Right atrium auricular region (tissue), 2 donors: ENCODE measurements around the gene NUSAP1. TPM values are rescaled to one million over a fixed set of nuclear protein-coding genes. Genes with fewer than 3 reads are reported as not detected.

Experiments
- DNase-seq: peaks from one replicate; pipeline ENCODE4 v3.0.0-alpha.2; 2019; ENCODE audit warnings: low spot score
- H3K27ac ChIP-seq, 2 donors: fragments of 200-600 bp; sonication (generic); 1 replicate in 1 of 2; 2 replicates in 1 of 2; pipeline ENCODE4 v1.5.1; 2016 to 2019
- H3K27me3 ChIP-seq, 2 donors: fragments of 200-600 bp; sonication (generic); one replicate each; pipeline versions ENCODE4 v1.5.1 to v1.6.0; 2017 to 2019
- H3K36me3 ChIP-seq: fragments of 200-600 bp; sonication (generic); one replicate; pipeline ENCODE4 v1.5.1; 2016
- H3K4me1 ChIP-seq, 2 donors: fragments of 200-600 bp; sonication (generic); one replicate each; pipeline versions ENCODE4 v1.5.1 to v1.6.0; 2017 to 2019
- H3K4me3 ChIP-seq, 2 donors: fragments of 200-600 bp; sonication (generic); 1 replicate in 1 of 2; 2 replicates in 1 of 2; pipeline ENCODE4 v1.5.1; 2017 to 2019; ENCODE audit warnings: mild to moderate bottlenecking in 1 of 2, moderate library complexity in 1 of 2
- H3K9me3 ChIP-seq, 2 donors: fragments of 200-600 bp; sonication (generic); one replicate each; pipeline ENCODE4 v1.5.1; 2019
- CTCF ChIP-seq, 2 donors: fragments of 200-600 bp; sonication (generic); IDR thresholded peaks; one replicate each; pipeline ENCODE4 v1.5.1; 2019; ENCODE audit warnings: antibody characterized with exemption in 2 of 2
- total RNA-seq, 2 donors: library from RNA; depleted of rRNA; stranded (reverse); fragments of >200 nt; gene quantifications; one replicate each; pipeline ENCODE4 v1.1.0, GENCODE V29; 2016

Gene NUSAP1
- total RNA-seq, 2 donors from 2014 or later, result 0.94 to 3.1 TPM

GRCh38 chr15:41331281-41331680 is 1.4 kb upstream of the NUSAP1 start:
- DNase-seq, result no peak
- Histone ChIP-seq H3K4me3 (no peak overlapping the region), H3K9me3 (no peaks in the 10 kb centered on the region), H3K4me1 (peaks cover 0 to 16% of the 10 kb centered on the region in 2 donors), H3K36me3 (no peaks in the 10 kb centered on the region), H3K27me3 (no peaks in the 10 kb centered on the region), H3K27ac (no peak overlapping the region)
- no peak for TF ChIP-seq CTCF (IDR thresholded peaks at IDR 0.05)

DNA sequence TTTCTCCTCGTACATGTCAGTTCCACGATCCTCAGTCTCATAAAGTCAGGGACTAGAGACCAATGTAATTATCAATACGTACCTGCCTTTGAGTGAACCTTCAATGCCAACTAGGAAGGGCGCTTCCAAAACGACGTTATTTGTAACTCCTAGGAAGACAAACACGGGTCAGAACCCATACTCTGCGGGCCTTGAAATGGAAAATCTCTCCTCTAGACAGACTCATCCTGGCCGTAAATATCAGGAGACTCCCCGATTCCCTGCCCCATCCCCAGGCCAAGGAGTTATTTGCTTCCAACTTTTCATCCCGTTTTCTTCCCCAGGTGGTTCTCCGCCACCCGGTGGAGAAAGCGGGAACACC is 868 bp upstream of the NUSAP1 start:
- peak in 1 of 2 donors; percentile 66 for TF ChIP-seq CTCF (IDR thresholded peaks at IDR 0.05)
- Histone ChIP-seq H3K4me3 (peak overlapping the region; percentile 71 to 94), H3K36me3 (no peaks in the 10 kb centered on the region), H3K9me3 (no peaks in the 10 kb centered on the region), H3K4me1 (peaks cover 0 to 16% of the 10 kb centered on the region in 2 donors), H3K27me3 (no peaks in the 10 kb centered on the region), H3K27ac (peak overlapping the region; percentile 51 to 72)
- no peak for DNase-seq

DNA sequence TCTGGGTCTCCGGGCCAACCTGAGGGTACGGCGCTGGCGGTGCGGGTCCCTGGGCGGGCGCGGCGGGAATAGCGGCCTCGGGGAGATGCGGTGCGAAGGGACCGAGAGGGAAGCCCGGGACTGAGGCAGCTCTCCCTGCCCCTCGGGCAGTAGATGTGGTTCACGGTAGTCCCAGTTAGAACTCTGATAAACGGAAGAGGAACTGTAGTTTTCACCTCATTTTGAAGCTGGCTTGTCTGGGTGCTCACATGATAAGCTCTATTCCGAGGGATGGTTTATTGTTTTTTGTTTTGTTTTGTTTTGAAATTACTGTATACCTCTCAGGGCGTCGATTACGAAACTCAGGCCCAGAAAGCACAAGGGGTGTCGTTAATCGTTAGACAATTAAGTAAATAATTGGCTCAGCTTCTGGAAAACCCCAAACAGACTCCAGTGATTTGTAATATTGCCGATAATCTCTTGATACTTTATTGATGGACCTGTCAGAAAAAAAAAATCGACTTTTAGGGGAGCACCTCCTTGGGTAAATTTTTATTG is 413 bp downstream of the NUSAP1 start:
- peak overlapping the region; percentile 51 to 72 for H3K27ac ChIP-seq
- no peaks in the 10 kb centered on the region for H3K36me3 ChIP-seq
- H3K4me1 ChIP-seq, result peaks cover 0 to 16% of the 10 kb centered on the region in 2 donors
- DNase-seq, result no peak
- H3K9me3 ChIP-seq, result no peaks in the 10 kb centered on the region
- peak overlapping the region; percentile 71 to 94 for H3K4me3 ChIP-seq
- H3K27me3 ChIP-seq, result no peaks in the 10 kb centered on the region
- TF ChIP-seq CTCF (IDR thresholded peaks at IDR 0.05), result no peak

DNA sequence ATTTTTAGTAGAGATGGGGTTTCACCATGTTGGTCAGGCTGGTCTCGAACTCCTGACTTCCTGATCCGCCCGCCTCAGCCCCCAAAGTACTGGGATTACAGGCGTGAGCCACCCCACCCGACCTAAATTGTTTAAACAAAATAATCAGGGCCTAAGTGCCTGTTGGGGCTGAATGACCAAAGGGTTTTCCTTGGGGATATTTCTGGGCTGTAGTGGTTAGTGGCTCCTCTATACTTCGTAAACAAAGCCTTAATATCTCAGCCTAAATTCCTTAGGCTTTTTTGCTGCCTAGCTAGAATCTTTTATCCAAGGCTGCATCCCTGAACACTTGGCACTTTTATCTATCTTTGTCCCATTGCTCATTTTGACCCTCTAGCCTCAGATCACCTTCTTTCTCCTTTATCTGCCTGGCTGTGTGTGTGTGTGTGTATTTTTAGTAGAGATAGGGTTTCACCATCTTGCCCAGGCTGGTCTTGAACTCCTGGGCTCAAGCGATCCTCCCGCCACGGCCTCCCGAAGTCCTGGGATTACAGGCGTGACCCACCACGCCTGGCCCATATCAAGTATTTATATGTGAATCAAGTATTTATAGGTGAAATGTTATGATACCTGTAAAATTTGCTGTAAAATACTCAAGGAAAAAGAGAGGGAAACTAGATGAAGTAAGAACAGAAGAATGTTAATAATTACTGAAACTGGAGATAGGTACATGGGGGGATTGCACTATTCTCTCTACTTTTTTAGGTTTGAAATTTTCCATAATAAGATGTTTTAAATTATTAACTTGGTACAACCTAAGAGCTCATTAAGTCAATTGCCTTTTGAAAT is 1.8 kb downstream of the NUSAP1 start:
- Histone ChIP-seq H3K4me3 (no peak overlapping the region), H3K4me1 (peaks cover 0 to 16% of the 10 kb centered on the region in 2 donors), H3K27ac (no peak overlapping the region), H3K36me3 (no peaks in the 10 kb centered on the region), H3K27me3 (no peaks in the 10 kb centered on the region), H3K9me3 (no peaks in the 10 kb centered on the region)
- DNase-seq, result no peak
- TF ChIP-seq CTCF (IDR thresholded peaks at IDR 0.05), result no peak

- TF ChIP-seq CTCF (IDR thresholded peaks at IDR 0.05), result no peak
- Histone ChIP-seq H3K36me3 (no peaks in the 10 kb centered on the region), H3K4me3 (no peak overlapping the region), H3K27me3 (no peaks in the 10 kb centered on the region), H3K27ac (no peak overlapping the region), H3K9me3 (no peaks in the 10 kb centered on the region), H3K4me1 (peaks cover 0 to 15% of the 10 kb centered on the region in 2 donors)
- no peak for DNase-seq
Observed at GRCh38 chr15:41336549-41336948, 3.9 kb downstream of the NUSAP1 start.
